Natural killer cell (primary cell): ENCODE results near the gene TMEM117. TPM values are rescaled to one million over a fixed set of nuclear protein-coding genes. Genes with fewer than 3 reads are reported as not detected.

Source experiments
- ATAC-seq, 3 donors: fragments of 150-1000 bp in 2 of 3; fragments of 200-7000 bp in 1 of 3; cut with Tn5 transposase; 1 replicate in 1 of 3; 2 replicates in 2 of 3; pipeline ENCODE4 v1.10.0; 2021; ENCODE audit warnings: mild to moderate bottlenecking in 2 of 3, moderate library complexity in 2 of 3
- DNase-seq, 2 donors: peaks; one replicate each; pipeline versions ENCODE4 v3.0.0 to v3.0.0-alpha.2; 2013 to 2021; ENCODE audit warnings: mixed read lengths in 1 of 2
- H3K27ac ChIP-seq: one replicate; pipeline ENCODE4 v1.5.1; 2013; ENCODE audit warnings: mild to moderate bottlenecking, low read length
- H3K27me3 ChIP-seq: one replicate; pipeline ENCODE4 v1.6.1; 2013; ENCODE audit warnings: low read length; ENCODE audit not compliant: control insufficient read depth, insufficient read depth
- H3K36me3 ChIP-seq: one replicate; pipeline ENCODE4 v1.6.1; 2013; ENCODE audit warnings: low read length; ENCODE audit not compliant: control insufficient read depth, insufficient read depth
- H3K4me1 ChIP-seq: one replicate; pipeline ENCODE4 v1.6.1; 2013; ENCODE audit warnings: low read length; ENCODE audit not compliant: control insufficient read depth, insufficient read depth
- H3K4me3 ChIP-seq: one replicate; pipeline ENCODE4 v1.5.1; 2013; ENCODE audit warnings: low read length
- H3K9me3 ChIP-seq: one replicate; pipeline ENCODE4 v1.6.1; 2013; ENCODE audit warnings: low read length; ENCODE audit not compliant: control insufficient read depth, insufficient read depth
- H3K27ac Mint-ChIP-seq, 2 donors: one replicate each; pipeline ENCODE4 v1.8.0; 2022; ENCODE audit warnings: mild to moderate bottlenecking in 2 of 2, mixed read lengths in 2 of 2, moderate library complexity in 1 of 2
- H3K27me3 Mint-ChIP-seq, 2 donors: one replicate each; pipeline ENCODE4 v1.8.0; 2022; ENCODE audit warnings: low read depth in 2 of 2, mixed read lengths in 2 of 2
- H3K36me3 Mint-ChIP-seq: one replicate; pipeline ENCODE4 v1.8.0; 2022; ENCODE audit warnings: mixed read lengths
- H3K4me1 Mint-ChIP-seq, 2 donors: one replicate each; pipeline ENCODE4 v1.8.0; 2022; ENCODE audit warnings: mixed read lengths in 2 of 2
- H3K4me3 Mint-ChIP-seq: one replicate; pipeline ENCODE4 v1.8.0; 2022; ENCODE audit warnings: mild to moderate bottlenecking, moderate library complexity, mixed read lengths
- H3K9me3 Mint-ChIP-seq, 2 donors: one replicate each; pipeline ENCODE4 v1.8.0; 2022; ENCODE audit warnings: mixed read lengths in 2 of 2
- CTCF ChIP-seq: fragments of 200-600 bp; IDR thresholded peaks from one replicate; pipeline ENCODE4 v1.8.0; 2022; ENCODE audit warnings: antibody characterized with exemption
- WGBS: methylation state at CpG from one replicate; pipeline ENCODE4 v1.1.7; 2013; ENCODE audit warnings: missing lambda C conversion rate; ENCODE audit not compliant: insufficient coverage; 5-methylcytosine and 5-hydroxymethylcytosine counted together
- intact Hi-C: fragments of 100-400 bp; cut with micrococcal nuclease; formaldehyde crosslinking; loops from one replicate; pipeline ENCODE4 v1.14.2; 2022
- total RNA-seq, 4 donors: library from RNA; stranded (reverse); fragments of 120-200 nt in 1 of 4; gene quantifications; one replicate each; pipeline versions ENCODE4 v1.2.3 to v1.2.4, GENCODE V29; 2013 to 2022

The TMEM117 gene
- total RNA-seq, 3 donors from 2014 or later (not counting 1 experiment from before 2014, with no cell fraction given) = 7.1 to 8.1 (median 7.9) TPM

- Histone ChIP-seq H3K9me3 (peaks cover 11% of the 10 kb centered on the region), H3K27ac (no peak overlapping the region), H3K27me3 (no peaks in the 10 kb centered on the region), H3K36me3 (no peaks in the 10 kb centered on the region), H3K4me1 (no peaks in the 10 kb centered on the region), H3K4me3 (no peak overlapping the region)
- no peak for DNase-seq
- Mint-ChIP-seq H3K4me3 (no peak overlapping the region), H3K9me3 (peaks cover 4 to 12% of the 10 kb centered on the region in 2 donors), H3K27ac (no peak overlapping the region), H3K27me3 (no peaks in the 10 kb centered on the region), H3K4me1 (no peaks in the 10 kb centered on the region), H3K36me3 (peaks cover 10% of the 10 kb centered on the region)
- intact Hi-C loops = no loop called here
- TF ChIP-seq CTCF = no peak
- WGBS = 93% methylated on average over 7 of the region's 7 CpGs
- ATAC-seq = no peak
These were observed 471.8 kb downstream of the TMEM117 start for GRCh38 chr12:44307506-44308168.

GRCh38 chr12:44313188-44313587 is 477.3 kb downstream of the TMEM117 start:
- Mint-ChIP-seq H3K27me3 (no peaks in the 10 kb centered on the region), H3K4me3 (no peak overlapping the region), H3K9me3 (peaks cover 6 to 22% of the 10 kb centered on the region in 2 donors), H3K4me1 (no peaks in the 10 kb centered on the region), H3K27ac (no peak overlapping the region), H3K36me3 (peaks cover 13% of the 10 kb centered on the region)
- no peak for TF ChIP-seq CTCF
- Histone ChIP-seq H3K36me3 (no peaks in the 10 kb centered on the region), H3K4me3 (no peak overlapping the region), H3K27me3 (no peaks in the 10 kb centered on the region), H3K4me1 (no peaks in the 10 kb centered on the region), H3K9me3 (no peaks in the 10 kb centered on the region), H3K27ac (no peak overlapping the region)
- intact Hi-C loops = no loop called here
- DNase-seq (no peak), ATAC-seq (no peak)

- no peaks in the 10 kb centered on the region for H3K9me3 ChIP-seq
- no peak for ATAC-seq
- no peaks in the 10 kb centered on the region for H3K4me1 Mint-ChIP-seq
- TF ChIP-seq CTCF = no peak
- no peaks in the 10 kb centered on the region for H3K27me3 ChIP-seq
- WGBS = 100% methylated on average over 1 of the region's 1 CpG
- H3K4me3 Mint-ChIP-seq = no peak overlapping the region
- no peak for DNase-seq
- peaks cover 13% of the 10 kb centered on the region for H3K36me3 Mint-ChIP-seq
- H3K27ac Mint-ChIP-seq = no peak overlapping the region
- intact Hi-C loops = no loop called here
- no peaks in the 10 kb centered on the region for H3K27me3 Mint-ChIP-seq
- H3K36me3 ChIP-seq = no peaks in the 10 kb centered on the region
- no peak overlapping the region for H3K27ac ChIP-seq
- no peaks in the 10 kb centered on the region for H3K4me1 ChIP-seq
- peaks cover 6 to 22% of the 10 kb centered on the region in 2 donors for H3K9me3 Mint-ChIP-seq
- H3K4me3 ChIP-seq = no peak overlapping the region
These were observed 478.2 kb downstream of the TMEM117 start for GRCh38 chr12:44314007-44314500.

- no peaks in the 10 kb centered on the region for H3K4me1 ChIP-seq
- H3K9me3 ChIP-seq = no peaks in the 10 kb centered on the region
- ATAC-seq = no peak
- no peaks in the 10 kb centered on the region for H3K27me3 Mint-ChIP-seq
- H3K4me3 ChIP-seq = no peak overlapping the region
- intact Hi-C loops = no loop called here
- WGBS = 75% methylated on average over 7 of the region's 7 CpGs
- H3K9me3 Mint-ChIP-seq = peaks cover 8 to 13% of the 10 kb centered on the region in 2 donors
- TF ChIP-seq CTCF = no peak
- no peak overlapping the region for H3K4me3 Mint-ChIP-seq
- H3K27ac ChIP-seq = no peak overlapping the region
- H3K27me3 ChIP-seq = no peaks in the 10 kb centered on the region
- no peaks in the 10 kb centered on the region for H3K36me3 ChIP-seq
- peak in 1 of 2 donors; percentile 22 for DNase-seq
- peaks cover 8% of the 10 kb centered on the region for H3K36me3 Mint-ChIP-seq
- H3K4me1 Mint-ChIP-seq = no peaks in the 10 kb centered on the region
- H3K27ac Mint-ChIP-seq = no peak overlapping the region
These were observed 481.8 kb downstream of the TMEM117 start for GRCh38 chr12:44317651-44318126.
